MM.1S (cell line): Measurements from ENCODE around the gene TMEM44.
"Not testable (repeated sequence)": the region's sequence is repeated elsewhere in the genome, so short reads cannot be mapped to it uniquely, and the experiment has no call there.

Experiments used
- DNase-seq: peaks from one replicate; pipeline ENCODE4 v3.0.0-alpha.2; 2015
- H2AFZ ChIP-seq: fragments of 300-600 bp; sonication (generic); 2 replicates; pipeline ENCODE4 v1.6.0; 2016; ENCODE audit warnings: antibody characterized with exemption, low read length
- H3F3A ChIP-seq: fragments of 300-600 bp; sonication (generic); 2 replicates; pipeline ENCODE4 v1.6.1; 2016; ENCODE audit warnings: mild to moderate bottlenecking, antibody characterized with exemption, low read length, moderate library complexity, mixed read lengths; ENCODE audit not compliant: insufficient read depth
- H3K27ac ChIP-seq: fragments of 300-600 bp; sonication (generic); 2 replicates; pipeline ENCODE4 v1.5.1; 2016; ENCODE audit warnings: mild to moderate bottlenecking, low read length
- H3K27me3 ChIP-seq: fragments of 300-600 bp; sonication (generic); replicated peaks from 2 replicates; pipeline ENCODE4 v1.6.0; 2016; ENCODE audit warnings: low read length; ENCODE audit not compliant: insufficient read depth
- H3K36me3 ChIP-seq: fragments of 300-600 bp; sonication (generic); replicated peaks from 2 replicates; pipeline ENCODE4 v1.6.1; 2016; ENCODE audit warnings: mild to moderate bottlenecking, low read length, mixed read lengths; ENCODE audit not compliant: insufficient read depth
- H3K4me1 ChIP-seq: fragments of 300-600 bp; sonication (generic); 2 replicates; pipeline ENCODE4 v1.6.1; 2016; ENCODE audit warnings: low read length, mixed read lengths
- H3K4me2 ChIP-seq: fragments of 300-600 bp; sonication (generic); 2 replicates; pipeline ENCODE4 v1.6.0; 2016; ENCODE audit warnings: low read depth, low read length
- H3K4me3 ChIP-seq: fragments of 300-600 bp; sonication (generic); 2 replicates; pipeline ENCODE4 v1.5.1; 2016; ENCODE audit warnings: low read length, mixed read lengths
- H3K79me2 ChIP-seq: fragments of 300-600 bp; sonication (generic); 2 replicates; pipeline ENCODE4 v1.6.1; 2016; ENCODE audit warnings: mixed run types, low read length, mixed read lengths
- H3K9ac ChIP-seq: fragments of 300-600 bp; sonication (generic); 2 replicates; pipeline ENCODE4 v1.6.1; 2016; ENCODE audit warnings: low read length, mixed read lengths
- H3K9me2 ChIP-seq: fragments of 300-600 bp; sonication (generic); replicated peaks from 2 replicates; pipeline ENCODE4 v1.6.1; 2016; ENCODE audit warnings: mild to moderate bottlenecking, low read length, mixed read lengths; ENCODE audit not compliant: insufficient read depth
- H3K9me3 ChIP-seq: fragments of 300-600 bp; sonication (generic); replicated peaks from 2 replicates; pipeline ENCODE4 v1.6.1; 2016; ENCODE audit warnings: mild to moderate bottlenecking, low read length, mixed read lengths; ENCODE audit not compliant: insufficient read depth
- H4K20me1 ChIP-seq: fragments of 300-600 bp; sonication (generic); 2 replicates; pipeline ENCODE4 v1.6.1; 2016; ENCODE audit warnings: mild to moderate bottlenecking, low read length, moderate library complexity, mixed read lengths; ENCODE audit not compliant: insufficient read depth
- EZH2 ChIP-seq: fragments of 300-600 bp; sonication (generic); optimal IDR thresholded peaks from 2 replicates; pipeline ENCODE3; 2017; ENCODE audit warnings: low read depth, mild to moderate bottlenecking, antibody characterized with exemption, low read length, mixed read lengths
- EZH2phosphoT487 ChIP-seq: fragments of 300-600 bp; sonication (generic); IDR thresholded peaks from 2 replicates; pipeline ENCODE4 v1.6.1; 2018; ENCODE audit warnings: antibody characterized with exemption, low read length
- TF ChIP-seq, protein P1 (sequence below): fragments of 300-600 bp; sonication (generic); IDR thresholded peaks from 2 replicates; pipeline ENCODE4 v1.5.1; 2016; ENCODE audit warnings: antibody characterized with exemption, low read length, mixed read lengths

The TMEM44 gene

DNA sequence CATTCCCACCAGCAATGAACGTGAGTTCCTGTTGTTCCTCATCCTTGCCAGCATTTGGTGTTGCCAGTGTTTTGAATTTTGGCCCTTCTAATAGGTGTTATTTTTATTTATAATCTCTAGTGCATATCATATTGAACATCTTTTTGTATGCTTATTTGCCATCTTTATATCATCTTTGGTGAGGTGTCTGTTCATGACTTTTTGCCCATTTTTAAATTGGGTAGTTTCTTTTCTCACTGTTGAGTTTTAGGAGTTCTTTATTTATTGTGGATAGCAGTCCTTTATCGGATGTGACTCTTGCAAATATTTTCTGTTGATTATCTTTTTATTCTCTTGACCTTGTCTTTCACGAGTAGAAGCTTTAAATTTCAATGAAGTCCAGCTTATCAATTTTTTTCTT lies 86.2 kb downstream of the TMEM44 start:
- no peaks in the 10 kb centered on the region for H3K36me3 ChIP-seq
- no peaks in the 10 kb centered on the region for H4K20me1 ChIP-seq
- TF ChIP-seq, protein P1, sequence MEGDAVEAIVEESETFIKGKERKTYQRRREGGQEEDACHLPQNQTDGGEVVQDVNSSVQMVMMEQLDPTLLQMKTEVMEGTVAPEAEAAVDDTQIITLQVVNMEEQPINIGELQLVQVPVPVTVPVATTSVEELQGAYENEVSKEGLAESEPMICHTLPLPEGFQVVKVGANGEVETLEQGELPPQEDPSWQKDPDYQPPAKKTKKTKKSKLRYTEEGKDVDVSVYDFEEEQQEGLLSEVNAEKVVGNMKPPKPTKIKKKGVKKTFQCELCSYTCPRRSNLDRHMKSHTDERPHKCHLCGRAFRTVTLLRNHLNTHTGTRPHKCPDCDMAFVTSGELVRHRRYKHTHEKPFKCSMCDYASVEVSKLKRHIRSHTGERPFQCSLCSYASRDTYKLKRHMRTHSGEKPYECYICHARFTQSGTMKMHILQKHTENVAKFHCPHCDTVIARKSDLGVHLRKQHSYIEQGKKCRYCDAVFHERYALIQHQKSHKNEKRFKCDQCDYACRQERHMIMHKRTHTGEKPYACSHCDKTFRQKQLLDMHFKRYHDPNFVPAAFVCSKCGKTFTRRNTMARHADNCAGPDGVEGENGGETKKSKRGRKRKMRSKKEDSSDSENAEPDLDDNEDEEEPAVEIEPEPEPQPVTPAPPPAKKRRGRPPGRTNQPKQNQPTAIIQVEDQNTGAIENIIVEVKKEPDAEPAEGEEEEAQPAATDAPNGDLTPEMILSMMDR = no peak
- no peak for TF ChIP-seq EZH2
- no peak for TF ChIP-seq EZH2phosphoT487
- no peak overlapping the region for H3K4me2 ChIP-seq
- DNase-seq = no peak
- H3K9me2 ChIP-seq = no peaks in the 10 kb centered on the region
- no peak overlapping the region for H3K27ac ChIP-seq
- H3K4me1 ChIP-seq = no peaks in the 10 kb centered on the region
- no peak overlapping the region for H3K4me3 ChIP-seq
- H3K9ac ChIP-seq = no peak overlapping the region
- H3F3A ChIP-seq = no peaks in the 10 kb centered on the region
- H2AFZ ChIP-seq = no peak overlapping the region
- no peaks in the 10 kb centered on the region for H3K9me3 ChIP-seq
- H3K79me2 ChIP-seq = no peaks in the 10 kb centered on the region
- H3K27me3 ChIP-seq = no peaks in the 10 kb centered on the region

DNA sequence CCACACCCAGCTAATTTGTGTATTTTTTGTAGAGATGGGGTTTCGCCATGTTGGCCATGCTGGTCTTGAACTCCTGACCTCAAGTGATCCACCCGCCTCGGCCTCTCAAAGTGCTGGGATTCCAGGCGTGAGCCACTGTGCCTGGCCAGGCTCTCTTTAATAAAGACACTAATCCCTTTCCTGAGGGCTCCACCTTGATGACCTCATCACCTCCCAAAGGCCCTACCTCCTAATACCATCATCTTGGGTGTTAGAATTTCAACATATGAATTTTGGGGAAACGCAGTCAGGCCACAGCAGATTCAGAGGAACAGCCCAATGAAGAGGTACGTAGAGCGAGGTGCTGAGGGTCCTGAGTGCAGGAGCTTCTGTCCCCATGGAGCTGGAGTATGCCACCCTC lies 87.7 kb downstream of the TMEM44 start:
- DNase-seq, H3K27me3 ChIP-seq, H3K4me3 ChIP-seq, H3K4me1 ChIP-seq, H3K9ac ChIP-seq, H2AFZ ChIP-seq, H3K79me2 ChIP-seq, H3K9me2 ChIP-seq, H3K36me3 ChIP-seq, H3K9me3 ChIP-seq, H3K27ac ChIP-seq, H4K20me1 ChIP-seq, H3F3A ChIP-seq, H3K4me2 ChIP-seq: not testable (repeated sequence)

DNA sequence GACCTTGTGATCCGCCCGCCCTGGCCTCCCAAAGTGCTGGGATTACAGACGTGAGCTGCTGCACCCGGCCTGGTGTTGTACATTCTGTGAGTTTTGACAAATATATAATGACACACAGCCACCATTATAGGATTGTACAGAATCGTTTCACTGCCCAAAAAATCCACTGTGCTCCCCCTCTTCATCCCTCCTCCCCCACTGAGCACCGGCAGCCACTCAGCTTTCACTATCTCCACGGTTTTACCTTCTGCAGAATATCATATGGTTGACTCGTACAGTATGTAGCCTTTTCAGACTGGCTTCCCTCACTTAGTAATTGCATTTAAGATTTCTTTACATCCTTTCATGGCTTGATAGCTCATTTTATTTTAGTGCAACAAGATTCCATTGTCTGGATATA lies 89.7 kb downstream of the TMEM44 start:
- no peaks in the 10 kb centered on the region for H3K9me3 ChIP-seq
- H3K4me2 ChIP-seq = no peak overlapping the region
- H3K36me3 ChIP-seq = no peaks in the 10 kb centered on the region
- no peaks in the 10 kb centered on the region for H3K4me1 ChIP-seq
- no peaks in the 10 kb centered on the region for H3K79me2 ChIP-seq
- no peaks in the 10 kb centered on the region for H3F3A ChIP-seq
- no peak for DNase-seq
- no peak overlapping the region for H2AFZ ChIP-seq
- no peaks in the 10 kb centered on the region for H3K27me3 ChIP-seq
- no peak overlapping the region for H3K27ac ChIP-seq
- no peak overlapping the region for H3K9ac ChIP-seq
- no peaks in the 10 kb centered on the region for H3K9me2 ChIP-seq
- no peaks in the 10 kb centered on the region for H4K20me1 ChIP-seq
- H3K4me3 ChIP-seq = no peak overlapping the region
- TF ChIP-seq EZH2phosphoT487 (no peak), EZH2 (no peak)
- TF ChIP-seq, protein P1 = no peak

DNA sequence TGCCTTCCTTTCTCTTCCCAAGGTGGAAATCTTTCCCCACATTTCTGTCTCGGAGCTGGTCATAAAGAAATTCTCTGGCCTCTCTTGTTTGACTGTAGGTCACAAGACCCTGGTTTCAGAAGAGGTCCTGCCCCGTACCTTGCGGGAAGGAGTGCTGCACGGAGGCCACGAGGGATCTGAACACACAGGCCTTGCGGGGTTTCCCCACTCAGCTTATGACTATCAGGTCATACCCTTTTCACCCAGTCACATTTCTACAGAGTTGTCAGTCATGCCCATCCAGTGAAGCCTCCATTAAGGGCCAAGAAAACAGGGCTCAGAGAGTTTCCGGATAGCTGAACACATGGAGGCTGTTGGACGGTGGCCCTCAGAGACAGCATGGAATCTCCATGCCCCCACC lies 91.7 kb downstream of the TMEM44 start:
- no peaks in the 10 kb centered on the region for H3K9me3 ChIP-seq
- no peaks in the 10 kb centered on the region for H3F3A ChIP-seq
- DNase-seq = no peak
- H3K9me2 ChIP-seq = no peaks in the 10 kb centered on the region
- no peak overlapping the region for H3K4me2 ChIP-seq
- no peaks in the 10 kb centered on the region for H3K4me1 ChIP-seq
- no peak overlapping the region for H3K4me3 ChIP-seq
- H2AFZ ChIP-seq = no peak overlapping the region
- no peaks in the 10 kb centered on the region for H4K20me1 ChIP-seq
- H3K79me2 ChIP-seq = no peaks in the 10 kb centered on the region
- H3K9ac ChIP-seq = no peak overlapping the region
- TF ChIP-seq EZH2 = no peak
- H3K36me3 ChIP-seq = no peaks in the 10 kb centered on the region
- no peaks in the 10 kb centered on the region for H3K27me3 ChIP-seq
- no peak overlapping the region for H3K27ac ChIP-seq
